PC-3 (cell line): ENCODE measurements around the gene MYLK. TPM values are rescaled to one million over a fixed set of nuclear protein-coding genes. Genes with fewer than 3 reads are reported as not detected.
"Not testable (repeated sequence)": the region's sequence is repeated elsewhere in the genome, so short reads cannot be mapped to it uniquely, and the experiment has no call there.

Experiments
- ATAC-seq: fragments of 200-7000 bp; cut with Tn5 transposase; 2 replicates; pipeline ENCODE4 v1.9.1; 2020; ENCODE audit warnings: mild to moderate bottlenecking, moderate library complexity
- BruUV-seq: library from RNA; stranded (reverse); fragments of 400-500 nt; replicated peaks from 2 replicates; lab custom pipeline; 2021; lab: Mats Ljungman, UMichigan
- CTCF ChIA-PET: fragments of 300-600 bp; sonication (Branson Sonifier 250); formaldehyde crosslinking; loops from one replicate; lab custom pipeline; 2022; ENCODE audit warnings: antibody characterized with exemption; lab: Charles Lee
- POLR2A ChIA-PET: fragments of 300-600 bp; sonication (Branson Sonifier 250); formaldehyde crosslinking; loops from one replicate; lab custom pipeline; 2022; ENCODE audit warnings: antibody characterized with exemption; ENCODE audit not compliant: unreplicated experiment; lab: Charles Lee
- DNase-seq: peaks from one replicate; pipeline ENCODE4 v3.0.0-alpha.2; 2015
- H2AFZ ChIP-seq: fragments of 300-600 bp; sonication (generic); 2 replicates; pipeline ENCODE4 v1.6.0; 2016; ENCODE audit warnings: antibody characterized with exemption, low read length
- H3F3A ChIP-seq: fragments of 300-600 bp; sonication (generic); one replicate; pipeline ENCODE4 v1.6.0; 2017; ENCODE audit warnings: antibody characterized with exemption, low read length, control low read depth, mild to moderate bottlenecking; ENCODE audit not compliant: unreplicated experiment
- H3K27ac ChIP-seq: fragments of 300-600 bp; sonication (generic); 2 replicates; pipeline ENCODE4 v1.5.1; 2016; ENCODE audit warnings: mild to moderate bottlenecking, low read length
- H3K27me3 ChIP-seq: fragments of 300-600 bp; sonication (generic); 2 replicates; pipeline ENCODE4 v1.6.1; 2016; ENCODE audit warnings: low read length, mixed read lengths
- H3K36me3 ChIP-seq: fragments of 300-600 bp; sonication (generic); 2 replicates; pipeline ENCODE4 v1.6.1; 2016; ENCODE audit warnings: low read depth, mixed run types, low read length, mixed read lengths
- H3K4me1 ChIP-seq: fragments of 300-600 bp; sonication (generic); 2 replicates; pipeline ENCODE4 v1.5.1; 2016; ENCODE audit warnings: low read length; ENCODE audit not compliant: insufficient read depth
- H3K4me2 ChIP-seq: fragments of 300-600 bp; sonication (generic); 2 replicates; pipeline ENCODE4 v1.6.0; 2016; ENCODE audit warnings: low read length
- H3K4me3 ChIP-seq: fragments of 300-600 bp; sonication (generic); 2 replicates; pipeline ENCODE4 v1.5.1; 2016; ENCODE audit warnings: mild to moderate bottlenecking, low read length, mixed read lengths
- H3K79me2 ChIP-seq: fragments of 300-600 bp; sonication (generic); 2 replicates; pipeline ENCODE4 v1.6.1; 2017; ENCODE audit warnings: low read length, mixed read lengths
- H3K9ac ChIP-seq: fragments of 300-600 bp; sonication (generic); 2 replicates; pipeline ENCODE4 v1.6.0; 2016; ENCODE audit warnings: mild to moderate bottlenecking, low read length
- H3K9me2 ChIP-seq: fragments of 300-600 bp; sonication (generic); replicated peaks from 2 replicates; pipeline ENCODE4 v1.6.1; 2016; ENCODE audit warnings: mixed run types, low read length, mixed read lengths
- H3K9me3 ChIP-seq: fragments of 300-600 bp; sonication (generic); 2 replicates; pipeline ENCODE4 v1.6.1; 2016; ENCODE audit warnings: low read length, mixed read lengths
- H4K20me1 ChIP-seq: fragments of 300-600 bp; sonication (generic); 2 replicates; pipeline ENCODE4 v1.6.1; 2016; ENCODE audit warnings: low read length, mixed read lengths
- CTCF ChIP-seq: fragments of 300-600 bp; sonication (generic); conservative IDR thresholded peaks from 2 replicates; pipeline ENCODE4 v1.5.1; 2017; ENCODE audit warnings: antibody characterized with exemption, low read depth, mild to moderate bottlenecking, low read length
- EZH2 ChIP-seq: fragments of 300-600 bp; sonication (generic); IDR thresholded peaks from one replicate; pipeline ENCODE4 v1.6.1; 2017; ENCODE audit warnings: antibody characterized with exemption, mild to moderate bottlenecking, low read length; ENCODE audit not compliant: unreplicated experiment
- EZH2phosphoT487 ChIP-seq: fragments of 300-600 bp; sonication (generic); IDR thresholded peaks from 2 replicates; pipeline ENCODE4 v1.6.1; 2018; ENCODE audit warnings: mild to moderate bottlenecking, antibody characterized with exemption, low read length, borderline replicate concordance
- intact Hi-C: fragments of 100-400 bp; cut with micrococcal nuclease; formaldehyde crosslinking; loops from 2 replicates; pipeline ENCODE4 v1.9.0; 2023
- total RNA-seq: library from RNA; depleted of rRNA; stranded (reverse); fragments of >200 nt; gene quantifications from 2 replicates; pipeline ENCODE4 v1.2.3, GENCODE V29; 2014

Gene MYLK
- total RNA-seq, 1 experiment from 2014 or later: 6.9 TPM

DNA sequence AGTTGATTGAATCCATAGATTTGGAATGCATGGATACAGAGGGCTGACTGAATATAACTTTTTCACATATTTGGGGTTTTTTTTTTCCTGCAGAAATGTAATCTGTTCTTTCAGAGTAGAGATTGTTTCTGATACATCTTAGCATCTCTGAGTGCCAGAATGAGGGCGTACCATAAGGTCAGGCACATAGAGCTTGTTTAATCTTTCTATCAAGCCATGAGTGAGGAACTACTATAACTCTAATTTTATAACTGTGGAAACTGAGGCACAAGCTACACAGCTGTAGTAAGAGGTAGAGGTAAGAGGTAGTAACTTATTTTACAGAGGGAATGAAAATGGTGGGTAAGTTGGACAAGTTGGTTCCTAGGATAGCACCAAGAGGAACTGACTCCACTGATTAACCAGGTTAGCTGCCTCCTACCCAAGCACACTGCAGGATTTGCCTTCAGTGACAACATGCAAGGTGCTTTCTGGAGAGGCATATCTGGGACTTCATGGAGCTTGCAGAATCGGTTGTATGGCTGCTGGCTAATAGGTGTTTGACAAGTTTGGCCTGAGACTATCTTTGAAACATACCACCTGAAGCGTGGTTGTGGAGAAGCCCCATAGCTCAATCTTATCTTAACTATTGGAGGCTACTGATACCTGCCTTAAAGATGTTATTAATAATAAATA lies 275.7 kb downstream of the MYLK start:
- TF ChIP-seq CTCF: no peak
- no peak for TF ChIP-seq EZH2
- no peak for TF ChIP-seq EZH2phosphoT487
- Histone ChIP-seq H3K36me3 (no peaks in the 10 kb centered on the region), H3K9me3 (no peaks in the 10 kb centered on the region), H3K4me1 (peaks cover 34% of the 10 kb centered on the region), H3K4me2 (no peak overlapping the region), H3K9me2 (no peaks in the 10 kb centered on the region), H4K20me1 (no peaks in the 10 kb centered on the region), H3K4me3 (no peak overlapping the region), H3K27ac (no peak overlapping the region), H3K27me3 (no peaks in the 10 kb centered on the region), H3F3A (peaks cover 3% of the 10 kb centered on the region), H2AFZ (no peak overlapping the region), H3K79me2 (peaks cover 2% of the 10 kb centered on the region; the same call in 1 of the 2 replicates), H3K9ac (no peak overlapping the region)
- DNase-seq: no peak
- intact Hi-C loops: no loop called here
- ATAC-seq: no peak
- POLR2A ChIA-PET: interaction anchor here (0.7 kb wide), 1 partner anchor 133 kb away, joined by 13 read pairs; no protein-coding TSS in a partner anchor
- BruUV-seq: no TSS peak
- CTCF ChIA-PET: no interaction called here

DNA sequence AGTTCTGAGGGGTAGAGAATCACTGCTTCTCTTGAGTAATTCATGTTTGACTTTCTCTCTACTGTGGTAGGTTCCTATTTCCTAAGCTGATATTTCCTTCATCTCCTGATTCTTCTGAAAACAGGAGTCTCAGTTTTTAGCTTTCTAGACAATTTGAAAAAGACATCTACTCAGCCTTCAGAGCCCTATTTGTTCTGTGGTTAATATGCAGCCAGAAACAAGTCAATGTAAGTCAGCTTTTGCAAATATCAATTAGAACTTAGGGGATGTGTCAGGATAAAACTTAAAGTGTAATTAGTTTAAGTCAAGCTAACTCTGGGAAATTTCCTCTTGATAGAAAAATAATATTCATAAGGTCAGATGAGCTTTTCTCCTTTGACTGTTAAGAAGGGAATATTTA lies 277.6 kb downstream of the MYLK start:
- Histone ChIP-seq H3K27ac (no peak overlapping the region), H3K9me3 (no peaks in the 10 kb centered on the region), H3F3A (peaks cover 9% of the 10 kb centered on the region), H3K36me3 (no peaks in the 10 kb centered on the region), H3K27me3 (no peaks in the 10 kb centered on the region), H4K20me1 (no peaks in the 10 kb centered on the region), H3K4me2 (no peak overlapping the region), H3K4me3 (no peak overlapping the region), H2AFZ (no peak overlapping the region), H3K9ac (no peak overlapping the region), H3K79me2 (peaks cover 5% of the 10 kb centered on the region; the same call in 1 of the 2 replicates), H3K4me1 (peaks cover 51% of the 10 kb centered on the region), H3K9me2 (no peaks in the 10 kb centered on the region)
- BruUV-seq: no TSS peak
- ChIA-PET POLR2A (no interaction called here), CTCF (no interaction called here)
- no peak for TF ChIP-seq EZH2
- no peak for TF ChIP-seq EZH2phosphoT487
- TF ChIP-seq CTCF: no peak
- DNase-seq: no peak
- ATAC-seq: no peak
- intact Hi-C loops: no loop called here

DNA sequence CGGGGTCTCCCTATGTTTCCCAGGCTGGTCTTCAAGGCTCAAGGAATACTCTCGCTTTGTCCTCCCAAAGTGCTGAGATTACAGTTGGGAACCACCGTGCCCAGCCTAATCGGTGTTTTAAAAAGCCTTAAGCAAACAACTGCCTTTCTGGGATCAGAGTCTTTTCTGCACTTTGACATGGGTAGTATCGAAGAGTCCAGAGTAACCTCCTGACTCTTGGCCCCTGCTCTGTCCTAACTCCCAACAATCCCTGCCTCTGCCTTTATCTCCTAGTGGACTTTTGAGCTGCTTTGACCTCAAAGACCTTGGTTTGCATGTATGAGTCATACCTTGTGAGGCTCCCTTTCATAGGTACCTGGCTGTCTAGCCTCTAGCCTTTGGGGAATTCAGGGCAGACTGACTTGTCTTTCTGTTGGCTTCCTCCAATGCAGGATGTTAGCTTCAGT lies 278.3 kb downstream of the MYLK start:
- BruUV-seq: no TSS peak
- ChIA-PET CTCF (no interaction called here), POLR2A (no interaction called here)
- Histone ChIP-seq H3K27me3 (no peaks in the 10 kb centered on the region), H3F3A (peaks cover 11% of the 10 kb centered on the region), H4K20me1 (no peaks in the 10 kb centered on the region), H3K36me3 (no peaks in the 10 kb centered on the region), H3K27ac (peak overlapping the region; percentile 63), H3K79me2 (peaks cover 5% of the 10 kb centered on the region; the same call in 1 of the 2 replicates), H3K4me2 (peak overlapping the region; percentile 52), H2AFZ (no peak overlapping the region), H3K9ac (no peak overlapping the region), H3K9me3 (no peaks in the 10 kb centered on the region), H3K4me1 (peaks cover 58% of the 10 kb centered on the region), H3K9me2 (no peaks in the 10 kb centered on the region), H3K4me3 (no peak overlapping the region)
- DNase-seq (peak; percentile 73), ATAC-seq (peak; percentile 25; the same call in 1 of the 2 replicates)
- no peak for TF ChIP-seq EZH2phosphoT487
- no peak for TF ChIP-seq EZH2
- no peak for TF ChIP-seq CTCF
- intact Hi-C loops: loop anchor here (1.0 kb wide), 1 partner anchor 17 kb away; no protein-coding TSS in a partner anchor

DNA sequence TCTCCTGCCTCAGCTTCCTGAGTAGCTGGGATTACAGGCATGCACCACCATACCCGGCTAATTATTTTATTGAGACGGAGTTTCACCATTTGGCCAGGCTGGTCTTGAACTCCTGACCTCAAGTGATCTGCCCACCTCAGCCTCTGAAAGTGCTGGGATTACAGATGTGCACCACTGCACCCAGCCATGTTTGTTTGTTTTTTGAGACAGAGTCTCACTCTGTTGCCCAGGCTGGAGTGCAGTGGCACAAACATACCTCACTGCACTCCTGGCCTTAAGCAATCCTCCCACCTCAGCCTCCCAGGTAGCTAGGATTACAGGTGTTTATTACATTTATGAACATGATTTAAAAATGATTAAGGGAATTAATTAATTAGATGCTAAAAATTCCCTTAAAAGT lies 281.0 kb downstream of the MYLK start:
- ATAC-seq, H3K36me3 ChIP-seq, intact Hi-C loops, H3K27ac ChIP-seq, BruUV-seq, H3K79me2 ChIP-seq, DNase-seq, H3K4me3 ChIP-seq, H3K4me2 ChIP-seq, POLR2A ChIA-PET, H2AFZ ChIP-seq, H4K20me1 ChIP-seq, H3K9me2 ChIP-seq, H3K9me3 ChIP-seq, H3K27me3 ChIP-seq, H3K9ac ChIP-seq: not testable (repeated sequence)
- Histone ChIP-seq H3K4me1 (peaks cover 64% of the 10 kb centered on the region), H3F3A (peaks cover 11% of the 10 kb centered on the region)
- CTCF ChIA-PET: interaction anchor here (0.6 kb wide), 1 partner anchor 48 kb away, joined by 3 read pairs; no protein-coding TSS in a partner anchor
